Fibroblast of lung (primary cell): Measurements from ENCODE around the gene RGS5. TPM values are rescaled to one million over a fixed set of nuclear protein-coding genes. Genes with fewer than 3 reads are reported as not detected.

Experiments
- DNase-seq, 2 donors: peaks; one replicate each; pipeline versions ENCODE4 v3.0.0 to v3.0.0-alpha.2; 2010; ENCODE audit warnings: low read depth in 2 of 2
- H2AFZ ChIP-seq: 2 replicates; pipeline ENCODE4 v1.5.1; 2012; ENCODE audit warnings: low read length, control low read depth, inconsistent platforms
- H3K27ac ChIP-seq: 2 replicates; pipeline ENCODE4 v1.5.1; 2011; ENCODE audit warnings: low read length, control low read depth; ENCODE audit not compliant: insufficient read depth
- H3K27me3 ChIP-seq: 2 replicates; pipeline ENCODE4 v1.5.1; 2011; ENCODE audit warnings: mild to moderate bottlenecking, low read length; ENCODE audit not compliant: control insufficient read depth, insufficient read depth
- H3K36me3 ChIP-seq: 2 replicates; pipeline ENCODE4 v1.5.1; 2011; ENCODE audit warnings: low read length; ENCODE audit not compliant: control insufficient read depth, insufficient read depth
- H3K4me1 ChIP-seq: 2 replicates; pipeline ENCODE4 v1.5.1; 2011; ENCODE audit warnings: low read length; ENCODE audit not compliant: control insufficient read depth, insufficient read depth; ENCODE audit errors: extremely low read depth
- H3K4me2 ChIP-seq: 2 replicates; pipeline ENCODE4 v1.5.1; 2011; ENCODE audit warnings: low read length, control low read depth; ENCODE audit not compliant: insufficient read depth; ENCODE audit errors: extremely low read depth
- H3K4me3 ChIP-seq, 4 experiments: fragments of 200-600 bp in 1 of 4; sonication (generic) in 1 of 4; replicated peaks in 1 of 4; 2 replicates each; pipeline ENCODE4 v1.5.1; 2011 to 2016; ENCODE audit warnings: low read length in 4 of 4, low read depth in 3 of 4, mild to moderate bottlenecking in 3 of 4, control low read depth in 2 of 4, inconsistent platforms in 1 of 4, mixed read lengths in 1 of 4; ENCODE audit not compliant: insufficient read depth in 1 of 4; ENCODE audit errors: control extremely low read depth in 1 of 4
- H3K79me2 ChIP-seq: 2 replicates; pipeline ENCODE4 v1.5.1; 2012; ENCODE audit warnings: mild to moderate bottlenecking, low read length, inconsistent platforms; ENCODE audit not compliant: control insufficient read depth, insufficient read depth
- H3K9ac ChIP-seq: 2 replicates; pipeline ENCODE4 v1.5.1; 2011; ENCODE audit warnings: mild to moderate bottlenecking, low read length, control low read depth; ENCODE audit not compliant: insufficient read depth
- H3K9me3 ChIP-seq: 2 replicates; pipeline ENCODE4 v1.5.1; 2012; ENCODE audit warnings: low read depth, low read length; ENCODE audit not compliant: control insufficient read depth, insufficient read depth
- H4K20me1 ChIP-seq: 2 replicates; pipeline ENCODE4 v1.5.1; 2011; ENCODE audit warnings: low read length; ENCODE audit not compliant: control insufficient read depth, insufficient read depth; ENCODE audit errors: extremely low read depth
- EZH2 ChIP-seq: IDR thresholded peaks from 2 replicates; pipeline ENCODE4 v1.5.1; 2012; ENCODE audit warnings: low read length, control low read depth, mild to moderate bottlenecking; ENCODE audit errors: missing control alignments
- polyA plus RNA-seq, 2 donors: library from polyadenylated mRNA; depleted of rRNA in 1 of 2; stranded (reverse) in 1 of 2; unstranded in 1 of 2; fragments of >200 nt; gene quantifications; 2 replicates each; pipeline ENCODE4 v1.2.1, GENCODE V29; 2011 to 2012; ENCODE audit warnings: missing spikeins in 1 of 2
- total RNA-seq: library from RNA; depleted of rRNA; stranded (reverse); fragments of >200 nt; gene quantifications from 2 replicates; pipeline ENCODE4 v1.2.1, GENCODE V29; 2014
- TF ChIP-seq, protein P1 (sequence below), 2 donors: IDR thresholded peaks in 1 of 2; conservative IDR thresholded peaks in 1 of 2; 1 replicate in 1 of 2; 2 replicates in 1 of 2; pipeline ENCODE4 v1.5.1; 2011 to 2012; ENCODE audit warnings: low read length in 2 of 2, control low read depth in 1 of 2, inconsistent platforms in 1 of 2, low read depth in 1 of 2, mild to moderate bottlenecking in 1 of 2

RGS5 gene
- total and polyA plus RNA-seq, 2 donors (not counting 1 experiment from before 2014, with no cell fraction given) = 6.6 to 12.3 TPM

DNA sequence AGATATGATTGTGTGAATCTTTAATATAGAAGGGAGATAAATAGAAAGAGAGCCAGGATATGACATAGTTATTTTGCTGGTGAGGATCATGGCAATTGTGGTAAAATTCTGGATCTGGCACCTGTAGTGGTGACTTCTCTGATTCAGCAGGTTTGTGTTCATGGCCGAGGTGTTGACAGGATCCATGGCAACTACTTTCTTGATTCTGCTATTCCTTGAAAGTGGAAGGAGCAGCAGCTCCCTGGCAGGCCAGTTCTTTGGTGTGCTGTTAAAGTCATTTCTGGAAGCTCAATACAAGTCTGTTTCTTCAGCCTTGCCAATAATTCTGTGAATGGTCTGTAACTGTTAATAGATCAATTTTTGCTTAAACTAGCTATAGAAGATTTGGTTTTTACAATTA, 100.1 kb downstream of the RGS5 start:
- Histone ChIP-seq H3K9ac (no peak overlapping the region), H3K4me2 (no peak overlapping the region), H3K4me3 (no peak overlapping the region), H3K79me2 (no peaks in the 10 kb centered on the region), H3K36me3 (no peaks in the 10 kb centered on the region), H4K20me1 (no peaks in the 10 kb centered on the region), H3K27me3 (no peaks in the 10 kb centered on the region), H2AFZ (no peak overlapping the region), H3K9me3 (no peaks in the 10 kb centered on the region), H3K27ac (no peak overlapping the region), H3K4me1 (no peaks in the 10 kb centered on the region)
- DNase-seq = no peak
- TF ChIP-seq, protein P1, sequence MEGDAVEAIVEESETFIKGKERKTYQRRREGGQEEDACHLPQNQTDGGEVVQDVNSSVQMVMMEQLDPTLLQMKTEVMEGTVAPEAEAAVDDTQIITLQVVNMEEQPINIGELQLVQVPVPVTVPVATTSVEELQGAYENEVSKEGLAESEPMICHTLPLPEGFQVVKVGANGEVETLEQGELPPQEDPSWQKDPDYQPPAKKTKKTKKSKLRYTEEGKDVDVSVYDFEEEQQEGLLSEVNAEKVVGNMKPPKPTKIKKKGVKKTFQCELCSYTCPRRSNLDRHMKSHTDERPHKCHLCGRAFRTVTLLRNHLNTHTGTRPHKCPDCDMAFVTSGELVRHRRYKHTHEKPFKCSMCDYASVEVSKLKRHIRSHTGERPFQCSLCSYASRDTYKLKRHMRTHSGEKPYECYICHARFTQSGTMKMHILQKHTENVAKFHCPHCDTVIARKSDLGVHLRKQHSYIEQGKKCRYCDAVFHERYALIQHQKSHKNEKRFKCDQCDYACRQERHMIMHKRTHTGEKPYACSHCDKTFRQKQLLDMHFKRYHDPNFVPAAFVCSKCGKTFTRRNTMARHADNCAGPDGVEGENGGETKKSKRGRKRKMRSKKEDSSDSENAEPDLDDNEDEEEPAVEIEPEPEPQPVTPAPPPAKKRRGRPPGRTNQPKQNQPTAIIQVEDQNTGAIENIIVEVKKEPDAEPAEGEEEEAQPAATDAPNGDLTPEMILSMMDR (conservative IDR thresholded peaks at IDR 0.05 in 1 of 2, IDR thresholded peaks at IDR 0.05 in 1 of 2; ENCODE audit: low read depth in 1 of 2, low read length in 2 of 2) = no peak
- no peak for TF ChIP-seq EZH2

- Histone ChIP-seq H3K4me3 (no peak overlapping the region), H3K36me3 (no peaks in the 10 kb centered on the region), H3K9me3 (no peaks in the 10 kb centered on the region), H3K27me3 (no peaks in the 10 kb centered on the region), H3K27ac (no peak overlapping the region), H2AFZ (no peak overlapping the region), H3K4me2 (no peak overlapping the region), H3K4me1 (peaks cover 2% of the 10 kb centered on the region), H4K20me1 (no peaks in the 10 kb centered on the region), H3K79me2 (no peaks in the 10 kb centered on the region), H3K9ac (no peak overlapping the region)
- TF ChIP-seq EZH2 = no peak
- TF ChIP-seq, protein P1 (conservative IDR thresholded peaks at IDR 0.05 in 1 of 2, IDR thresholded peaks at IDR 0.05 in 1 of 2; ENCODE audit: low read depth in 1 of 2, low read length in 2 of 2) = no peak
- DNase-seq = no peak
Measured at GRCh38 chr1:163095213-163095612, 107.5 kb downstream of the RGS5 start.

- no peak overlapping the region for H3K4me2 ChIP-seq
- no peak overlapping the region for H2AFZ ChIP-seq
- no peak overlapping the region for H3K27ac ChIP-seq
Measured at GRCh38 chr1:163094589-163094988, 108.1 kb downstream of the RGS5 start.

More at GRCh38 chr1:163094589-163094988, 108.1 kb downstream of the RGS5 start:
- TF ChIP-seq, protein P1 (conservative IDR thresholded peaks at IDR 0.05 in 1 of 2, IDR thresholded peaks at IDR 0.05 in 1 of 2; ENCODE audit: low read depth in 1 of 2, low read length in 2 of 2) = no peak
- no peak for TF ChIP-seq EZH2
- no peaks in the 10 kb centered on the region for H3K79me2 ChIP-seq
- no peak overlapping the region for H3K9ac ChIP-seq
- no peak overlapping the region for H3K4me3 ChIP-seq
- no peaks in the 10 kb centered on the region for H3K27me3 ChIP-seq
- H3K36me3 ChIP-seq = no peaks in the 10 kb centered on the region
- peaks cover 2% of the 10 kb centered on the region for H3K4me1 ChIP-seq
- peak in 1 of 2 donors; percentile 60 for DNase-seq
- H4K20me1 ChIP-seq = no peaks in the 10 kb centered on the region
- H3K9me3 ChIP-seq = no peaks in the 10 kb centered on the region
